ENCODE measurements around the gene ZDHHC12.
"Not testable (repeated sequence)": the region's sequence is repeated elsewhere in the genome, so short reads cannot be mapped to it uniquely, and the experiment has no call there.

The ZDHHC12 gene

GRCh38 chr9:128706671-128707381, 17.1 kb downstream of the ZDHHC12 start:
- no peak for DNase-seq

GRCh38 chr9:128706045-128706444, 17.9 kb downstream of the ZDHHC12 start:
- DNase-seq = no peak

- DNase-seq = no peak
Measured at GRCh38 chr9:128705051-128705965, 18.6 kb downstream of the ZDHHC12 start.

- DNase-seq = no peak
Measured at GRCh38 chr9:128704356-128704670, 19.6 kb downstream of the ZDHHC12 start.

- DNase-seq = no peak
Measured at GRCh38 chr9:128703616-128704355, 20.1 kb downstream of the ZDHHC12 start.

- no peak for DNase-seq
Measured at GRCh38 chr9:128702949-128703615, 20.8 kb downstream of the ZDHHC12 start.

- DNase-seq = peak; percentile 85
Measured at GRCh38 chr9:128702445-128702948, 21.4 kb downstream of the ZDHHC12 start, which contains the start of gene PKN3. TSS of gene PKN3 (plus strand) at chr9:128702503. CDS start at chr9:128702916, 413 bp downstream.

GRCh38 chr9:128701227-128701854, 22.6 kb downstream of the ZDHHC12 start:
- DNase-seq = no peak

- not testable (repeated sequence) for DNase-seq
Measured at GRCh38 chr9:128699096-128699795, 24.7 kb downstream of the ZDHHC12 start.

GRCh38 chr9:128696923-128697707, 26.8 kb downstream of the ZDHHC12 start:
- DNase-seq = no peak

- no peak for DNase-seq
Measured at GRCh38 chr9:128694344-128694743, 29.6 kb downstream of the ZDHHC12 start.

- not testable (repeated sequence) for DNase-seq
Measured at GRCh38 chr9:128693738-128694137, 30.2 kb downstream of the ZDHHC12 start.

GRCh38 chr9:128690684-128691034, 33.3 kb downstream of the ZDHHC12 start:
- no peak for DNase-seq

- DNase-seq = peak; percentile 71
Measured at GRCh38 chr9:128689820-128690683, 33.9 kb downstream of the ZDHHC12 start.

GRCh38 chr9:128689293-128689774, 34.6 kb downstream of the ZDHHC12 start:
- no peak for DNase-seq

- peak; percentile 95 for DNase-seq
Measured at GRCh38 chr9:128688501-128689292, 35.2 kb downstream of the ZDHHC12 start, which contains the start of gene SET. TSS of gene SET (plus strand) at chr9:128689222. CDS start at chr9:128689583, 361 bp downstream.

GRCh38 chr9:128687453-128687852, 36.5 kb downstream of the ZDHHC12 start:
- DNase-seq = no peak

All from CD4-positive, alpha-beta T cell treated with Interleukin-12 subunit alpha and Interleukin-12 subunit beta, for 1 hour (primary cell).